Astrocyte of the cerebellum (primary cell): ENCODE data around the gene MTHFD1L.
"Not testable (repeated sequence)": the region's sequence is repeated elsewhere in the genome, so short reads cannot be mapped to it uniquely, and the experiment has no call there.

Source experiments
- DNase-seq: peaks from one replicate; pipeline ENCODE4 v3.0.0-alpha.2; 2011; ENCODE audit warnings: low read depth
- H3K4me3 ChIP-seq: 2 replicates; pipeline ENCODE4 v1.5.1; 2011; ENCODE audit warnings: mild to moderate bottlenecking, low read depth, low read length, moderate library complexity
- in situ Hi-C: cut with HindIII; loops from 2 replicates; pipeline ENCODE4 v1.10.0; 2017; ENCODE audit warnings: low sequenced_read_pairs
- TF ChIP-seq, protein P1 (sequence below): IDR thresholded peaks from 2 replicates; pipeline ENCODE4 v1.5.1; 2012; ENCODE audit warnings: low read length, low read depth, moderate library complexity, mild to moderate bottlenecking; ENCODE audit errors: missing control alignments

Gene MTHFD1L

DNA sequence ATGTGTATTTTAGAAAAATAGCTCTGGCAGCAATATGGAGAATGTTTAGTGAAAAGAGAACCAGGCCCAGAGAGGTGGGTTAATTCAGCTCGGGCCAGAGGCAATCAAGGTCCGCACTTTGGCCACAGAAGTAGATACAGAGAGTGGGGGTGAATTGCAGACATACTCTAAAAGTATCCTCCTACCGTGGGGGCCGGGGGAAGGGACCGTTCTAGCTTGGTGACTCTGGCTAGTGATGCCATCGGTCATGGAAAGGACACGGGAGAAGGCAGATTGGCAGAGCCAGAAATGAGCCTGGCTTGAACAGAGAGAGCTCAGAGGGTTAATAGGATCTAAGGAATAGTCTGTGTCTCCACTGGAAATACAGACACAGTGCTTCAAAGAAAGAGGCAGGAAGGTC, 173.1 kb downstream of the MTHFD1L start:
- DNase-seq: no peak
- H3K4me3 ChIP-seq: no peak overlapping the region
- in situ Hi-C loops: no loop called here
- TF ChIP-seq, protein P1, sequence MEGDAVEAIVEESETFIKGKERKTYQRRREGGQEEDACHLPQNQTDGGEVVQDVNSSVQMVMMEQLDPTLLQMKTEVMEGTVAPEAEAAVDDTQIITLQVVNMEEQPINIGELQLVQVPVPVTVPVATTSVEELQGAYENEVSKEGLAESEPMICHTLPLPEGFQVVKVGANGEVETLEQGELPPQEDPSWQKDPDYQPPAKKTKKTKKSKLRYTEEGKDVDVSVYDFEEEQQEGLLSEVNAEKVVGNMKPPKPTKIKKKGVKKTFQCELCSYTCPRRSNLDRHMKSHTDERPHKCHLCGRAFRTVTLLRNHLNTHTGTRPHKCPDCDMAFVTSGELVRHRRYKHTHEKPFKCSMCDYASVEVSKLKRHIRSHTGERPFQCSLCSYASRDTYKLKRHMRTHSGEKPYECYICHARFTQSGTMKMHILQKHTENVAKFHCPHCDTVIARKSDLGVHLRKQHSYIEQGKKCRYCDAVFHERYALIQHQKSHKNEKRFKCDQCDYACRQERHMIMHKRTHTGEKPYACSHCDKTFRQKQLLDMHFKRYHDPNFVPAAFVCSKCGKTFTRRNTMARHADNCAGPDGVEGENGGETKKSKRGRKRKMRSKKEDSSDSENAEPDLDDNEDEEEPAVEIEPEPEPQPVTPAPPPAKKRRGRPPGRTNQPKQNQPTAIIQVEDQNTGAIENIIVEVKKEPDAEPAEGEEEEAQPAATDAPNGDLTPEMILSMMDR: no peak

DNA sequence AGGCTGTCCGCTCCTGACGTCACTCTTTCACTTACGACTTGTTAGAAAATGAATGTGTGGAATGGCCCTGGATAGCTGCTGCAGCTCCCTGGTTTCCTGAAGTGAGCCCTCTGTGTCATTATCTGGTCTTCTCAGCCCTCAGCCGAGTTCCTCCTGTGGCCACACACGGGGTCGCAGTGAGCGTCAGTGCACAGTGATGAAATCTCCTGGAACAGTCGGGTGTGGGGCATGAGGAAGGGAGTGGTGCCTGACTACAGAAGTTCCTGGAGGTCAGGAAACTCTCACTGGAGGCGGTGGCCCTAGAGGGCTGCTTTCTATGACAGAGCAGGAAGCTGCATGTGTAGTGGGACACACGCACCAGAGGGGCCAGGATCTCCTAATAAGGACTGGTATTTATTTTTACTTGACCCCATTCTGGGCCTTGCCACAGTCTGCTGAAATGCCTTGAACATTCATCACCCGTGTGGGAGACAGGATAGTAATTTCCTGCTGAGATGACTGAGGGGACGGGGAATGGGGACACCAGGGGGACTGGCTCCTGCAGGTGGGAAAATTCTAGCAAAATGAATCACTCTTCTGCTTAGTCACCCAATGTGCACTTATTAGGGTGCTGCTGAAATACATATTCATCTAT, 175.5 kb downstream of the MTHFD1L start:
- peak; percentile 70 for DNase-seq
- H3K4me3 ChIP-seq, in situ Hi-C loops: not testable (repeated sequence)

DNA sequence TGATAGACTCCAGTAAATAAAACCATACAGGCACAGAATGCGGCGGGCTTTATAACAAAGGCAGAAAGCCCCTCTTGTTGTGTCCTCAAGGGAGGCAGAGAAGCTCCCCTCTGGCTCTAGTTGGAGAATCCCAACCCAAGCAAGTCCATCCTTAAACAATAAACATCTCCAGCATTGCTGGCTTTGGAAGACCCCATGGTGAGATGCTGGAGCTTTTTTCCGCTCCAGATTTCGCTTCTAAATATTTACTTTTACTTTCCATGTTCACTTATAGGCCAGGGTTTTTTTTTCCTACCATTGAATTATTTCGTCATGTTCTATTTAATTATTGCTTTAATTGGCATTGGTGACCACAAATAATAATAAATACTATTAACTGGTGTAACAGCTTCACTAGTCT, 176.2 kb downstream of the MTHFD1L start:
- TF ChIP-seq, protein P1: no peak
- in situ Hi-C loops: no loop called here
- H3K4me3 ChIP-seq: no peak overlapping the region
- DNase-seq: no peak

DNA sequence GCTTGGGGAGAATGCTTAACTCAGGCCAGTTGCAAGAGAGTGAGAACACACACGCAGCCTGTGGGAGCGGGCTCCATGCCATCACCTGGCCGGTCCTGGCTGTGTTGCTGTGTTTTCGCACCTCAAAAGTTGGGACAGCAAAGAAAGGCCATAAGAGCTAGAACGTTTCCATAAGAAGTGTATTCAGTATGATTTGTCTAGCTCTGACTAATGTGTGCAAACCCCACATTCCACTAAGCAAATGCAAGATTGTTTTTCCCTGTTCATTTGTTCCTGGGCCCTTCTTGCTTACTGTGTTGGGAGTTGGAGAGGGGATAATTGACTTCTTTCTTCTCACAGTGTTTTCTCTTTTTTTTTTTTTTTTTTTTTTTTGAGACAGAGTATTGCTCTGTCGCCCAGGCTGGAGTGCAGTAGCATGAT, 177.4 kb downstream of the MTHFD1L start:
- in situ Hi-C loops, H3K4me3 ChIP-seq, DNase-seq: not testable (repeated sequence)

DNA sequence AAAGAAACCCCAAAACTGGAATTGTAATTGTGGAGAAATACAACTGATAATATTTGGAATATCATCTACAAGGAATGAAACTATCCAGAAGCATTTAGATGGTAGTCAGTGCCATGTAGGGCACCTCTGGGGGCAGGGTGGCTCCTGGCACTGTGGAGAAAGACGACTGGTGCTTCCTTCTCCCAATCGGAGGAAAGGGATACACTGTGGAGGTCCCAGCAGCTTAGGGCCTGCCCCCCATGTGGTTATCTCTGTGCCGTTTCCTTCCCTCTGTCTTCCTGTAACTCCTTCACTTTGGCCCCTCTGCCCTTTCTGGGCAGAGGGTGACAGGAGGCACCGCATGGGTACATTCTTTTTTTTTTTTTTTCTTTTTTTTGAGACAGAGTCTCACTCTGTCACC, 178.4 kb downstream of the MTHFD1L start:
- DNase-seq: no peak
- in situ Hi-C loops: no loop called here
- no peak overlapping the region for H3K4me3 ChIP-seq
- TF ChIP-seq, protein P1: no peak

DNA sequence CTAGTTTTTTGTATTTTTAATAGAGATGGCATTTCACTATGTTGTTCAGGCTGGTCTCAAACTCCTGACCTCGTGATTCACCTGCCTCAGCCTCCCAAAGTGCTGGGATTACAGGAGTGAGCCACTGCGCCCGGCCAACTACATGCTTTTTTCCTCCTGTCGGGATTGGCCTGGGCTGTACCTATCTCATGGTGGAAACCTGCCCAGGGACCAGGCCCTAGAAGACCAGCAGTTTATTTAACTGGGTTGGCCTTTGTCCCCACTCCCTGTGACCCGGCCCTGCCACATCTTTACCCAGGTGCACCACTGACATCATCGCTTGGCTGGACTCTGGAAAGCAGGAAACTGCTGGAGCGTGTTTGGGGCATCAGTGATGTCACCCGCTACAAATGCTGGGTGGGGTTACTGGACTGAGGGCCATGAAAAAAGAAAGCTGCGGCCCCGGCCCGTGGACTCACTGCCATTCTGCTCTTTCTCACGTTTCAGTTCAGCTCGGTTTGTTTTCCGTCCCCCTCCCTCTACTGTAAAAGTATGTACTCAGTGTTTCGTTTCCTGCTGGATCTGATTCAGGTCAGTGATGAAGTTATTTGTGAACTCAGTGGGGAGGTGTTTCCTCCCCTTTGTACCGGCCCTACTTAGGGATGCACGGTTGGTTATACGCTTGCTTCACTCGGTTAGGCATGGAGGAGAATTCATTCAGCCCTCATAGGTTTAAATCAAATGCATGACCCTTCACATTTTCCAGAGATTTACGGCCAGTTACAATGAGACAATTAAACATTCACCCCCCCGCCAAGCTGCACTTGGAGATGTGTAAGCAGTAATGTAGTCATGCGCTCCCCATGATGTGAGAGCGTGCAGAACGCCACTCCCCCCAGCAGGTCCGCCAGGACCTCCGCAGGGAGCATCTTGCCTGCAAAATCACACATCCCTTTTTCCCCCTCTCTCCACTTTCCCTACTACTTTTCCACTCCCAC, 179.3 kb downstream of the MTHFD1L start:
- TF ChIP-seq, protein P1: no peak
- peak overlapping the region; percentile 24 for H3K4me3 ChIP-seq
- peak; percentile 95 for DNase-seq
- in situ Hi-C loops: no loop called here

DNA sequence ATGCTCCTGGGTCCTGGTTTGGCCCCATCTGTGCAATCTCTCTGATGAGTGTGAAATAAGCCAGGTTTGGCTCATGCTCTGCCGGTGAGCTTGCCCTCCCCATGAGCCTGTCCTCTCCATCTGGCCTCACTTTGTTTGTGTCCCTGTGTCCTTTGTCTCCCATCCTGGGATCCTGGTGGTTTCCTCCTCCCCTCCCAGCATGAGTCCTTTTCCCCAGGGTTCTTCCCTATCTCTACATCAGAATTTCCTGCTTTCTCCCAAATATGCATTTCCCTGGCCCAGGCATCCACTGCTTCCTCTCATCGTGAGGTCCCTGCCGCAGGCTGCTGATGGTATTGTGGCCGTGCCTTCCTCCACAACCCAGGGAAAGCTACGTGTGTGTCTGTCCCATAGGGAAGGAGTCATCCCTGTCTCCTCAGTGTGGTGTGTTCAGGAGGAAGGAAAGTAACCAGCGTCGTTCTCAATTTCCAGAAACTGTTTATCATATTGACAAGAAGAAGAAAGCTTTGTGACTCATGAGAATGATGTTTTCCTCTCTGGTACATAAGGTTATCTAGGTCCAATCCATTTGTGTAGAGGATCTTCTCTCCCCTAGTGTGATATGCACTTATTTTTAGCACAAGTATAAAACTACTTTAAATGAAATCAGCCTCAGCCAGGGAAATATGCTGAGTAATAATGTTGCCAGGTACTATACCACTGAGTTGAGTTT, 180.2 kb downstream of the MTHFD1L start:
- in situ Hi-C loops, DNase-seq, H3K4me3 ChIP-seq: not testable (repeated sequence)

DNA sequence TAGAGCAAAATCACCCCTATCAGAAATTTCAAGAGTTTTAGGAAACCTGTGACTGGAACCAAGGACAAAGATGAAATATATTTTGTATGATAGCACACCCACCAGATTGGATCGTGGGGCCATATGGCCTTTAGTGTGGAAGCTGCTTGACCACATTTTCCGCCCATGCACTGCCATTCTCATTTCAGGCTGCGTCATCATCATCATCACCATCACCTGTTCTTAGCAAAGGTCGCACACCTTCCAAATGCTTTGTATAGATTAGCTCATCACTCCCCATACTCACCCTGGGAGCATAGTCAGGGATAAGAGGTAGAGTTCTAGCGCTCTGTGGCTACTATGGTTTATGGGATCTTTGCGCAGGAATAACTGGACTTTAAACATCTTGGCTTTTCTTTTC, 185.7 kb downstream of the MTHFD1L start:
- no peak for DNase-seq
- TF ChIP-seq, protein P1: no peak
- in situ Hi-C loops: no loop called here

More for the DNA sequence above, 185.7 kb downstream of the MTHFD1L start:
- H3K4me3 ChIP-seq: no peak overlapping the region
